ENCODE results near the gene PMEPA1. TPM values are rescaled to one million over a fixed set of nuclear protein-coding genes. Genes with fewer than 3 reads are reported as not detected.

The PMEPA1 gene
- total RNA-seq, 4 donors from 2014 or later = 7.5 to 31.3 (median 13.9) TPM

- TF ChIP-seq, protein P1, sequence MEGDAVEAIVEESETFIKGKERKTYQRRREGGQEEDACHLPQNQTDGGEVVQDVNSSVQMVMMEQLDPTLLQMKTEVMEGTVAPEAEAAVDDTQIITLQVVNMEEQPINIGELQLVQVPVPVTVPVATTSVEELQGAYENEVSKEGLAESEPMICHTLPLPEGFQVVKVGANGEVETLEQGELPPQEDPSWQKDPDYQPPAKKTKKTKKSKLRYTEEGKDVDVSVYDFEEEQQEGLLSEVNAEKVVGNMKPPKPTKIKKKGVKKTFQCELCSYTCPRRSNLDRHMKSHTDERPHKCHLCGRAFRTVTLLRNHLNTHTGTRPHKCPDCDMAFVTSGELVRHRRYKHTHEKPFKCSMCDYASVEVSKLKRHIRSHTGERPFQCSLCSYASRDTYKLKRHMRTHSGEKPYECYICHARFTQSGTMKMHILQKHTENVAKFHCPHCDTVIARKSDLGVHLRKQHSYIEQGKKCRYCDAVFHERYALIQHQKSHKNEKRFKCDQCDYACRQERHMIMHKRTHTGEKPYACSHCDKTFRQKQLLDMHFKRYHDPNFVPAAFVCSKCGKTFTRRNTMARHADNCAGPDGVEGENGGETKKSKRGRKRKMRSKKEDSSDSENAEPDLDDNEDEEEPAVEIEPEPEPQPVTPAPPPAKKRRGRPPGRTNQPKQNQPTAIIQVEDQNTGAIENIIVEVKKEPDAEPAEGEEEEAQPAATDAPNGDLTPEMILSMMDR (IDR thresholded peaks at IDR 0.05; ENCODE audit: low read depth) = no peak
Observed at GRCh38 chr20:57660922-57661745, 48.7 kb downstream of the PMEPA1 start.

- TF ChIP-seq, protein P1 (IDR thresholded peaks at IDR 0.05; ENCODE audit: low read depth) = no peak
Observed at GRCh38 chr20:57660181-57660921, 49.5 kb downstream of the PMEPA1 start.

DNA sequence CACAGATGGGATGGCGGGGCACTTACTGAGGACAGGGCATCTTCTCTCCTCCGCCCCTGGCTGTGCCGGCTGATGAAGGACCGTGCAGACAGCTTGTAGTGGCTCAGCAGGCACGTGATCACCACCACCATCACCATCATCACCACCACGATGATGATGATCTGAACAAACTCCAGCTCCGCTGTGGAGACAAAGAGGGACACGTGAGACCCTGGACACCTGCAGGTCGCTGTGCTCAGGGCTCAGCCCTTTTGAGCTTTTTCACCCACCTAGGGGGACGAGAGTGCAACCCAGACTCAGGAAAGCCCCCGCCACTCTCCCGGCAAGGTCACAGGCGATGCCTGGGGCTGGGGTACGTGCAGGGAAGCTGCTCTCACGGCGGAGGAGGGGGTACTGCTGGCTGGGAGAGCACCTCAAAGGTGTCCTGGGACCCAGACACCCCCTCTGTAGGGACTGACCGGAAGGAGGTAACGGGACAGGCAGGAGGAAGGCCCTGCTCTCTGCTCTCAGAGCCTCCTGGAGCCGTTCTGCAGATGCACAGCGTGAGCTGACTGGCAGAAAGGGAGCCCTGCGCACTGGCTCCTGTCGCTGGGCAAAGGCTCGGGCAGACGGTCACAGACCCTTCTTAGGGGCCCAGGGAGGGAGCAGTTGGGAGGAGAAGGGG, 50.2 kb downstream of the PMEPA1 start:
- TF ChIP-seq, protein P1 (IDR thresholded peaks at IDR 0.05; ENCODE audit: low read depth) = no peak

DNA sequence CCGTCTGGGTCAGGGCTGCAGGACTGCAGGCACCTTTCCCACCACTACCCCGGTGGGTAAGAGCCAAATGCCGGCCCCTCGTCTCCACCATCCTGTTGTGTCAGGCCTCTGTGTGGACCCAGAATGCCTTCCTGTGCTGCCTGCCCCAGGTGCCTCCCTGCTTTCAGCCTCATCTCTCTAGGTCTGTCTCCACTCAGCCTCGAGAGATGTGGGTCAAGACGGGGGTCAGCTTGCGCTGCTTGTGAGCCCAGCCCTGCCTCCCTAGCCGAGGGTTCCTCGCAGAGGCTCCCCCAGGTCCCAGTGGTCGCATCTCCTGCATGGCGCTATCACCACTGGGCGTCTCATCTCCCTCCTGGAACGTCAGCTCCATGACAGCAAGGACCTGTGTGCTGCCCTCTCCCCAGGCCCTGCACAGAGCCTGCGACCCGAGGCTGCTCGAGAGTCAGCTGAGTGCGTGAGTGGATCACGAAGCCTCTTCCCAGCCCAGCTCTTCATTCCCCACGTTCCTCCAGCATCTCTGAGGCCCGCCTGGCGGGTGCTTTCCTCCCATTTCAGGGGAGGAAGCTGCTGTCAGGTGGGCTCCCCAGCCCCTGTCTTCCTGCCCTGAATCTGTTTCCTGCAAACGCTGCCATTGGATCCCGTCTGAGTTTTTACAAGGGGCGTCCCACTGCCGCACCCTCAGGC, 50.8 kb downstream of the PMEPA1 start:
- TF ChIP-seq, protein P1 (IDR thresholded peaks at IDR 0.05; ENCODE audit: low read depth) = no peak

GRCh38 chr20:57658447-57658832, 51.4 kb downstream of the PMEPA1 start:
- TF ChIP-seq, protein P1 (IDR thresholded peaks at IDR 0.05; ENCODE audit: low read depth) = no peak

DNA sequence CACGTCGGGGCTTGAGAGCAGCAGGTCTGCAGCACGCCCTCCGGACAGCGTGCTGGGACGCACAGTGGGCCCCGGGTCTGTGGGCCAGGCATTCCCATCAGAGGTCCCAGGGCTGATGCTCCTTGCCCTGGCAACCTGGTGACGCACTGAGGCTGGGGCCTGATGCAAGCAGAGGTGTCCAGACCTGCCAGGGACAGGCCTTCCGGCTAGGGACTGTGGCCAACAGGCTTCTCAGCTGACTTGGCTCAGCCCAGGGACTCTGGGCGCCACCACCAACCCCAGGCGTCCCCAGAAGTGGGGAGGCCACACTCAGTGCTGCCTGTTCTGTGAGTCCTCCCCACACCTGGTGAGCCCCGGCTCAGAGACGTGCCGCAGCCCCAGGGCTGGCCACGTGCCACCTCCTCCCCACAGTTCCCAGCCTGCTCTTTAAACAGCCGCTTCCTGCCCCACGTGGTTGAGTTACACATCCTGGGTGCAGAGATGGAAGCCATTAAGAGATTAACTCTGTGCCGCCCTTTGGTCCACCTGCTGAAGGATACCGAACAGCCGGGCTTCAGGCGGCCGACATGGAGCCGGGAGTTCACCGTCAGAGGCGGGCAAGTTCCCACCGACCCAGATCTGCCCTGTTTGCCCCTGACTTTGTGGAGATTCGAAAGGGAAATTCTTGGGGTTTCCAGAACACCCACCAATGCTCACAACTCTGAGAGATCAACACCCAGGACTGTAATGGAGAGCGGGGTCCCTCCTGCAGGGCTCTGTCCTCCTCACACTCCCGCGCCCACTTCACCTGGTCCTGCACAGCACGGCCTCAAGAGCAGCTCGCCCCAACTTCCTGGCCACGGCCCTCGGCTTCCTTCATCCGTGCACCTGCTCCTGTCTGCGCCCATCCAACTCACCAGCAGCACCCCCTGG, 52.0 kb downstream of the PMEPA1 start:
- TF ChIP-seq, protein P1 (IDR thresholded peaks at IDR 0.05; ENCODE audit: low read depth) = no peak
